Suprapubic skin (tissue), 2 donors: Measurements from ENCODE around the gene TMEM203.

Source experiments
- EP300 ChIP-seq: sonication (generic); formaldehyde crosslinking; IDR thresholded peaks from one replicate; pipeline ENCODE4 v1.6.1; 2017; ENCODE audit warnings: antibody characterized with exemption
- POLR2A ChIP-seq, 2 donors: fragments of 450-650 bp; IDR thresholded peaks; one replicate each; pipeline ENCODE4 v1.6.1; 2017; ENCODE audit warnings: antibody characterized with exemption in 2 of 2, mild to moderate bottlenecking in 2 of 2, moderate library complexity in 2 of 2

- TF ChIP-seq POLR2A (IDR thresholded peaks at IDR 0.05): peak in 1 of 2 donors; percentile 28
- no peak for TF ChIP-seq EP300
These were observed 34.9 kb upstream of the TMEM203 start for GRCh38 chr9:137240318-137240840.
